WERI-Rb-1 (cell line): ENCODE data around the gene MTERF1.

Experiments used
- DNase-seq: peaks from one replicate; pipeline ENCODE4 v3.0.0-alpha.2; 2020
- H3K27ac ChIP-seq: fragments of 250-450 bp; sonication (Bioruptor Pico); 2 replicates; pipeline ENCODE4 v1.5.1; 2020; ENCODE audit warnings: mild to moderate bottlenecking, moderate library complexity
- H3K27me3 ChIP-seq: fragments of 250-450 bp; sonication (Bioruptor Pico); 2 replicates; pipeline ENCODE4 v1.5.1; 2021; ENCODE audit warnings: mild to moderate bottlenecking, low read depth, moderate library complexity; ENCODE audit not compliant: insufficient read depth, severe bottlenecking
- H3K36me3 ChIP-seq: fragments of 250-450 bp; sonication (Bioruptor Pico); 2 replicates; pipeline ENCODE4 v1.5.1; 2020; ENCODE audit warnings: mild to moderate bottlenecking, moderate library complexity
- H3K4me3 ChIP-seq: 2 replicates; pipeline ENCODE4 v1.5.1; 2011; ENCODE audit warnings: low read depth, mild to moderate bottlenecking, control low read depth, low read length
- H3K9me3 ChIP-seq: fragments of 250-450 bp; sonication (Bioruptor Pico); 2 replicates; pipeline ENCODE4 v1.5.1; 2021; ENCODE audit warnings: mild to moderate bottlenecking, moderate library complexity; ENCODE audit not compliant: severe bottlenecking
- TF ChIP-seq, protein P1 (sequence below): IDR thresholded peaks from 2 replicates; pipeline ENCODE4 v1.5.1; 2011; ENCODE audit warnings: low read depth, mild to moderate bottlenecking, control low read depth, inconsistent platforms, low read length

The MTERF1 gene

DNA sequence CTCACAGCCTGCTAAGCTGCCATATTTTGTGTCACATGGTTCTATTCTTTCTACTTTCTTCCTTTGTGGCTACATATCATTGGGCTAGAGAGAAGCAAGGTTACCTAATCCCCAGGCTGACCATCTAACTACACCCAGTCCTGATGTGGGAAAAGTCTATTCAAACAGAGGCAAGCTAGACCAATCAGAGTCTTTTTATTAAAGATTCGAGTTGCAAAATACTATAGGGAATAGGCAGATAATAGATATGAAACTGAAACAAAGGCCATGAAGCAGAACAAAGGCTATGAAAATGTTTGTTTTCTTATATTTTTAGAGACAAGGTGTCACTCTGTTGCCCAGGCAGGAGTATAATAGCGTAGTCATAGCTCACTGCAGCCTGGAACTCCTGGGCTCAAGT is 36.7 kb downstream of the MTERF1 start:
- Histone ChIP-seq H3K27ac (no peak overlapping the region), H3K36me3 (no peaks in the 10 kb centered on the region), H3K27me3 (no peaks in the 10 kb centered on the region), H3K9me3 (peaks cover 7% of the 10 kb centered on the region), H3K4me3 (no peak overlapping the region)
- TF ChIP-seq, protein P1, sequence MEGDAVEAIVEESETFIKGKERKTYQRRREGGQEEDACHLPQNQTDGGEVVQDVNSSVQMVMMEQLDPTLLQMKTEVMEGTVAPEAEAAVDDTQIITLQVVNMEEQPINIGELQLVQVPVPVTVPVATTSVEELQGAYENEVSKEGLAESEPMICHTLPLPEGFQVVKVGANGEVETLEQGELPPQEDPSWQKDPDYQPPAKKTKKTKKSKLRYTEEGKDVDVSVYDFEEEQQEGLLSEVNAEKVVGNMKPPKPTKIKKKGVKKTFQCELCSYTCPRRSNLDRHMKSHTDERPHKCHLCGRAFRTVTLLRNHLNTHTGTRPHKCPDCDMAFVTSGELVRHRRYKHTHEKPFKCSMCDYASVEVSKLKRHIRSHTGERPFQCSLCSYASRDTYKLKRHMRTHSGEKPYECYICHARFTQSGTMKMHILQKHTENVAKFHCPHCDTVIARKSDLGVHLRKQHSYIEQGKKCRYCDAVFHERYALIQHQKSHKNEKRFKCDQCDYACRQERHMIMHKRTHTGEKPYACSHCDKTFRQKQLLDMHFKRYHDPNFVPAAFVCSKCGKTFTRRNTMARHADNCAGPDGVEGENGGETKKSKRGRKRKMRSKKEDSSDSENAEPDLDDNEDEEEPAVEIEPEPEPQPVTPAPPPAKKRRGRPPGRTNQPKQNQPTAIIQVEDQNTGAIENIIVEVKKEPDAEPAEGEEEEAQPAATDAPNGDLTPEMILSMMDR = no peak
- no peak for DNase-seq

DNA sequence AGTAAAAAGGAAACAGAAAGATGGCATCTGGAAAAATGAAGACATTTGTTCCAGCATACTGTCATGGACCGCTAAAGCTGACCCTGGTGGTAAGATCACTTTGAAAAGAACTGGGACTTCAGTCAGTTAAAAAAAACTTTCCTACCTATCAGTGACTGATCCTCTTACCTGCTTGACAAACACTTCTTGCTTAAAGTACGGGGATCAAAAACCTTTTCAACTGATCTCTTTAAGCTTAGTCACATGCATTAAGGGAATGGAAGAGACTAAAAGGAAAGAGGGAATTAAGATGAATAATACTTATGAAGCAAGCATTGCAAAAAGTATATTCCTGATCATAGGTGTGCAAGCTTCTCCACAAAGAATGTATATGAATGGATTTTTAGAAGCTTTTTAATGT is 42.1 kb downstream of the MTERF1 start:
- DNase-seq = no peak
- TF ChIP-seq, protein P1 = no peak

DNA sequence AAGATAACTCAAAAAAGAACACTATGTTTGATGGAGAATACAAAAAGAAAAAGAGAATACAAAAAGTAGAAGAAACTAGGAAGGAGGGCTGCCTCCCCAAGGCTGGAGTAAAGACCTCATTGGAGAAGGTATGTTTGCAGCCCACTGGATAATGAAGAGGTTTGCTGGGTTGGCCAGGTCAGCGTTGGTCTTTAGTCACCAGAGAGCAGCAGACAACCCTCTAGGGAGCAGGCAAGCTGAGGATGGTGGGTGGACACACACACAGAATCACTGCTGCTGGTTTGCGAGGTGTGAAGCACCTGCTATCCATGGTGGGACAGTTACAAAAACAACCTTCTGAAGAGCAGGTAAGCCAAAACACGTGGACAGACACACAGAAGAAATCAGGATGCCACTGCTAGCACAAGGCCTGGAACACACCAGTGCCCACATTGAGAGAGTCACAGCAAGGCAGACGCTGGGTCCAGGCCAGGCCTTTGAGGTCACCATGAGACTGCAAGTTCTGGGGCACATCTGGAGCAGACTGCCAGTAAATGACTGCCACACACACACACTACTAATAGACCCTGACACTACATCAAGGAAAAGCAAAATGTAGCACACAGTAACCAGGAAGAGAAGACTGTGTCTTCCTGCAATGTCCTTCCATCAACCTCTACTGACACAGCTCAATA is 43.0 kb downstream of the MTERF1 start:
- no peak overlapping the region for H3K4me3 ChIP-seq
- H3K27me3 ChIP-seq = no peaks in the 10 kb centered on the region
- H3K27ac ChIP-seq = no peak overlapping the region
- H3K36me3 ChIP-seq = no peaks in the 10 kb centered on the region
- no peak for DNase-seq
- TF ChIP-seq, protein P1 = no peak
- peaks cover 7% of the 10 kb centered on the region for H3K9me3 ChIP-seq

More for the DNA sequence above, 42.1 kb downstream of the MTERF1 start:
- no peaks in the 10 kb centered on the region for H3K27me3 ChIP-seq
- no peak overlapping the region for H3K27ac ChIP-seq
- H3K9me3 ChIP-seq = peaks cover 7% of the 10 kb centered on the region
- H3K36me3 ChIP-seq = no peaks in the 10 kb centered on the region
- no peak overlapping the region for H3K4me3 ChIP-seq

DNA sequence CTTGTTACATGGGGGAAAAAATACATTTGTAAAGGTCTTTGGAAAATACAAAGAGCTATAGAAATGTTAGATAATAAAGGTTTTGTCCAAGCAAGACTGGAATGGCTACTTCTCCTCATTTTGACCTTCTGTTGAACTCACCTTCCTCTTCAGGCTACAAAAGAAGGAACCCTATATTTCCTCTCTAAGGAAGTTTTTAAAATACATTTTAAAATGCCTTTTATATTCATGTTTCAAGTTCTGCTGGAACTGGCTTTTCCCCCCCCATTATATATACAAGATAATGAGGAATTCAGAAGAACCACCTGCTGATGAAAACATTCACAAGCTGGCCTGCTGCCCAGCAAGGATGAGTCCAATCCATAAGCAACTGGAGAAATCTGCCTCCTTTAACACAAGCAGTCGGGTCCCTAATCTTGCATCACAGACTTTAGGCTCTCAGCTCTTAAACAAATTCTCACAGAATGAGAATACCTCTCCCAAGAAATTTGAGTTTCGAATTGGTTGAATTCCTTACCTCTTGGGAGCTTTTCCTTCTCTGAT is 44.6 kb downstream of the MTERF1 start:
- Histone ChIP-seq H3K27me3 (no peaks in the 10 kb centered on the region), H3K27ac (no peak overlapping the region), H3K4me3 (no peak overlapping the region), H3K9me3 (peaks cover under 1% of the 10 kb centered on the region), H3K36me3 (no peaks in the 10 kb centered on the region)
- DNase-seq = no peak
- TF ChIP-seq, protein P1 = no peak

DNA sequence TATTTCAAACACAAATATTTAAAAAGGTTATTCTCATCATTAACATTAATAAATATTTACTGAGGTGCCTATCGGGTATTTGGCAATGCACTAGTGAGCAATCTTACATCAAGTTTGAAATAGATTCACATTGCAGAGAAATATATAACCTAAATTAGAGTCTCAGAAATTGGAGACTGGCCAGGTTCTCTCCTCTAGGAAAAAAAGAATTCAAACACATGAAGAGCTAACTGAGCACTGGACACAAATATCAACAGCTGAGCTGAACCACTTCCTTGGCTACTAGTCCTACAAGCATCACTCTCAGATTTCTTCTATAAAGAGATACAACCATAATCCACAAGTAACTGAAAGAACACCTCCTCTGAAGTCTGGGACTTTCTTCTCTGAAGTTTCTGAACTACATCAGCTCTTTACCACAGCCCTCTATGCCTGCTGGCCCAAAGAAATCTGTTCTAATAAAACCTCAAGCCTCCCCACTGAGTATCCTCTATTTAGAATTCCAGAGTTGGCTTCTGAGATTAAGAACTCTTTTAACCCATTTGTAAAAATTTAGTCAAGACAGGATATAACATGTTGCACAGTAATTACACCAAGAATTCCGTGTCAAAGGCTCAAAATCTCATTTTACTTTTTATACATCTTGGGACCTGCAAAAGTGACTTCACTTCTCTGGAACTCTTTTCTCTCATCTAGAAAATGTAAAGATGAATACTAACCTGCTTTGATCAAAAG is 45.2 kb downstream of the MTERF1 start:
- TF ChIP-seq, protein P1 = no peak
- Histone ChIP-seq H3K9me3 (no peaks in the 10 kb centered on the region), H3K27me3 (no peaks in the 10 kb centered on the region), H3K27ac (no peak overlapping the region), H3K36me3 (no peaks in the 10 kb centered on the region), H3K4me3 (no peak overlapping the region)
- DNase-seq = no peak
